ENCODE results near the gene DAAM2.

Gene DAAM2

DNA sequence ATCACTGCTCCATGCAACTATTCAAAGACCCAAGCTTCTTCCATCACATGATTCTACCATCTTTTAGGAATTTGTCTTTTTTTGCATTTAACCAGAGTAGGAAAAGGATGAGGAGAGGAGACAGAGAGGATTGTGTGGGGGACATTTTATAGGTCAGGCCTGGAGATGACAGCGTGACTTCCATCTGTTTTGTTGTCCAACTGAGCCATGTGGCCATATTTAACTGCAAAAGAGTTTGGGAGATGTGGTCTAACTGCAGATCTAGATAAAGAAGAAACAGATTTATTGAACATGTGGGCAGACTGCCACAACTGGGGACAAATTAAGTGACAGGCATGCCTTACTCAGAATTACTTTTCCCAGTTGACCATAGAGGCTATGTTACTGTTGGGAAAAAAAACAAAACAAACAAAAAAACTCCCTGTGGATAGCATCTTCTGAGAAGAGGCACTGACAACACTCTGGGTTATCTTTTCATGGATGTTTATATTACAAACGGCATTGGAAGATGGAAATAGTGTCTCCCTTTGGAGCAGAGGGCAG, 161.0 kb downstream of the DAAM2 start:
- no peaks in the 10 kb centered on the region for H3K36me3 ChIP-seq
- no peak overlapping the region for H3K9ac ChIP-seq
- no peak overlapping the region for H3K4me2 ChIP-seq
- no peaks in the 10 kb centered on the region for H3K4me1 ChIP-seq
- H3K27me3 ChIP-seq = no peaks in the 10 kb centered on the region
- H3K4me3 ChIP-seq = no peak overlapping the region
- no peak for TF ChIP-seq Cebpa-rat (IDR thresholded peaks at IDR 0.05)
- H3K9me3 ChIP-seq = peaks cover 7% of the 10 kb centered on the region
- H4K20me1 ChIP-seq = no peaks in the 10 kb centered on the region
- no peak overlapping the region for H3K27ac ChIP-seq
